ENCODE data around the gene KCNK13.
"Not testable (repeated sequence)": the region's sequence is repeated elsewhere in the genome, so short reads cannot be mapped to it uniquely, and the experiment has no call there.

The KCNK13 gene

DNA sequence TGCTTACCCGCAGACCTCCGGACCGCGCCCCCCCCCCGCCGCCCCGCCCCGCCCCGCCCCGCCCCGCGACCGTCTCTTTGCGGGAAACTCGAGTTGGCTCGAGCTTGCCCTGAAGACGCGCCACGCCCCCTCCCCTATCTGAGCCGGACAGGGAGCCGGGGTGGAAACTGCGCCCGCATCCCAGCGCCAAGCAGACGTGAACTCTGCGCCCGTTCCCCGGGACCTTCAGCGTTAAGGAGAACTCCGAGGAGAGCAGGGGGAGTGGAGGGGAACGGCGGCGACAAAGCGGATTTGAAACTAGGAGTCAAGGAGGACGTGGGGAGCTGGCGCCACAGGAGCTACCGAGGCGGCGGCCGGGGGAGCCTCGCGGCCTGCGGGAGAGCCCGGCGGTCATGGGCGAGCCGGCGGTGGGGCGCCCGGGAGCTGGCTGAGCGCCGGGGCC, at the start of gene KCNK13:
Gene KCNK13, plus strand, starts transcription at position 310 of the 442 bp plus-strand sequence. CDS start 212 bp downstream, outside the sequence.
- Histone ChIP-seq H3K4me2 (peak within 1 kb of the TSS; percentile 72 to 98 (median 84)), H3K9ac (peak within 1 kb of the TSS in 6 of 11 experiments; percentile 24 to 90 (median 80); a peak in 13 of 22 replicates)

DNA sequence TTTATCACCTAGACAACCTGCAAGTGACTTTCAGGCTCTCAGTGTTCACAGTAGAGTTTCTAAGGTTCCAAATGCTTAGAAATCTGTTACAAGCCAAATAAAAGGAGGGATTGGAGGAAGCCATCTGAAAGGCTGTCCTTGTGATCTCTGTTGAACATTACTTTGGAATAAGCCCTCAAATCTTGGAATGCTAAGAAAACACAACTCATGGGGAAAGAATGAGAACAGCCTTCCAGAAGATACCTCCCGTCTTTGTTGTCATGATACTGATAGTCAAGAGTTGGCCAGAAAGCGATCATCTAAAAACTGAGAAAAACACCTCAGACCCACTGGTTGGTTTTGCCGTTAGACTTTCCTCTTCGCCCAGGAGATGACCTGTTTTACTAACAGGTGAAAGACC, 44.4 kb upstream of the KCNK13 start:
- peaks cover 0 to 6% (median 3%) of the 10 kb centered on the region in 10 experiments; a peak in 3 of 20 replicates for H3K4me1 ChIP-seq
- no peak for TF ChIP-seq Cebpa-rat (IDR thresholded peaks at IDR 0.05)
- no peak overlapping the region for H3K27ac ChIP-seq
- no peak overlapping the region for H3K4me3 ChIP-seq
- H4K20me1 ChIP-seq: no peaks in the 10 kb centered on the region; a peak in 1 of 22 replicates
- peaks cover 85 to 96% (median 95%) of the 10 kb centered on the region in 11 experiments for H3K36me3 ChIP-seq
- no peak overlapping the region for H3K9ac ChIP-seq
- H3K27me3 ChIP-seq: no peaks in the 10 kb centered on the region
- H3K9me3 ChIP-seq (replicated peaks in 1 of 11): peaks cover 13 to 37% (median 21%) of the 10 kb centered on the region in 11 experiments
- no peak overlapping the region for H3K4me2 ChIP-seq

More for the DNA sequence above, at the start of gene KCNK13:
- peaks cover 0 to 26% (median 0%) of the 10 kb centered on the region in 11 experiments; a peak in 6 of 22 replicates for H4K20me1 ChIP-seq
- H3K4me3 ChIP-seq: peak within 1 kb of the TSS; percentile 53 to 90 (median 62)
- H3K9me3 ChIP-seq (replicated peaks in 1 of 11): peaks cover 35 to 64% (median 44%) of the 10 kb centered on the region in 11 experiments
- H3K27me3 ChIP-seq: peaks cover 11 to 76% (median 70%) of the 10 kb centered on the region in 11 experiments; a peak in 21 of 22 replicates
- H3K27ac ChIP-seq: peak within 1 kb of the TSS in 6 of 11 experiments; percentile 39 to 89 (median 76); a peak in 11 of 22 replicates
- H3K4me1 ChIP-seq: peaks cover 0 to 83% (median 24%) of the 10 kb centered on the region in 10 experiments; a peak in 17 of 20 replicates
- no peak for TF ChIP-seq Cebpa-rat (IDR thresholded peaks at IDR 0.05)
- H3K36me3 ChIP-seq: peaks cover 0 to 61% (median 0%) of the 10 kb centered on the region in 11 experiments; a peak in 8 of 22 replicates

DNA sequence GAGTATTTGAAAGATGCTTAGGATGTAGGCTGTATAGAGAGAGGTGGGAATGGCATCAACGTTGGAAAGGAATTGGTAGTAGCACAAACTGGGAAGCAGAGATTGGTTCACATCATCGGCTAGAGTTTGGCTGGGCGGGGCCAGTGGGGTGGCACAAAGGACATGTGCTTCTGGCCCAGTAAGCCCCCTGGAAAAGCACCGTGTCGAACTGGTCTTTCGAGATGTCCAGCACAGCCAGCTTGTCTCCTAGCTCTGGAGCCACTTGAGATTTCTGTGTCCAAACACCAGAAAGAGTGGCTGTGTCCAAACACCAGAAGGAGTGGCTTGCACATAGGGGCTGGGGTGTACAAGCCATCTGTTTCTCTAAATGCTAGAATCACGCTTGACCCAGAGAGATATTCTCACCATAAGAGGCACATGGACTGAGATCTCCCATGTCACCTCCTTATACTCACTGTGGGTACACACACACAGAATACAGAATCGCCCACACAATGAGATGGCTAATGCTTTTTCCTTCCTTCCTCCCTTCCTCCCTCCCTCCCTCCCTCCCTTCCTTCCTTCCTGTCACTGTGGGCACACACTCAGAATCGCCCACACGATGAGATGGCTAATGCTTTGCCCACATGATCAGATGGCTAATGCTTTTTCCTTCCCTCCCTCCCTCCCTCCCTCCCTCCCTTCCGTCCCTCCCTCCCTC, 41.8 kb upstream of the KCNK13 start:
- no peak overlapping the region for H3K4me3 ChIP-seq
- no peaks in the 10 kb centered on the region for H3K27me3 ChIP-seq
- peak overlapping the region in 1 of 11 experiments; percentile 18; a peak in 1 of 22 replicates for H3K27ac ChIP-seq
- peaks cover 0 to 6% (median 3%) of the 10 kb centered on the region in 10 experiments; a peak in 3 of 20 replicates for H3K4me1 ChIP-seq
- TF ChIP-seq Cebpa-rat (IDR thresholded peaks at IDR 0.05): no peak
- H3K36me3 ChIP-seq: peaks cover 86 to 96% (median 95%) of the 10 kb centered on the region in 11 experiments
- H3K4me2 ChIP-seq: no peak overlapping the region; a peak in 1 of 22 replicates
- H4K20me1 ChIP-seq: no peaks in the 10 kb centered on the region; a peak in 1 of 22 replicates
- H3K9me3 ChIP-seq (replicated peaks in 1 of 11): peaks cover 0 to 23% (median 10%) of the 10 kb centered on the region in 11 experiments; a peak in 15 of 22 replicates
- no peak overlapping the region for H3K9ac ChIP-seq

DNA sequence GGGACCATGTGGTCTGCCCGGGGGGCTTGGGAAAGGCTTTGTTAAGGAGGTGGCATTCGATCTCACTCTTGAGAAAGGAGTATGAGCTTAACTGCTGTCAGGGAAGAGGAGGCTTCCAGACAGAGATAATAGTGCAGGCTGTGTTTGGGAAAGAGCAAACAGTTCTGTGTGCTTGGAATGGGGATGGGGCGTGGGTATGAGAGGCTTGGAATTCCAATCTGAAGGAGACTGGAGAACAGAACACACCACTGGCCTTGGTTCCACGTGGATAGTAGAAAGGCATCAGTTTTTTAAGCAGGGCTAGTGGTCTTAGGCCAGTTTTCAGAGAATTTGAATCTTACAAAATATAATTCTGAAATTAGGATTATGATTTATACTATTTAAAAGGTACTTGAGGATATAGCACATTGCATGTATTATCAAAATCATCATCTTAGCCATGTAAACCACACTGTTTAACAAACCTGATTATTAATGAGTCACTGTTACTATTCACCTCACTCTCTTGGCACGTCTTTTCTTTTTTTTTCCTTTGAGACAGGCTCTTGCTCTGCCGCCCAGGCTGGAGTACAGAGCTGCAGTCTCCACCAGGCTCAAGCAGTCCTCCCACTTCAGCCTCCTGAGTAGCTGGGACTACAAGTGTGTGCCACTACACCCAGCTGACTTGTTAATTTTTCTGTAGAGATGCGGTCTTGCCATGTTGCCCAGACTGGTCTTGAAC, 38.5 kb upstream of the KCNK13 start:
- no peak for TF ChIP-seq Cebpa-rat (IDR thresholded peaks at IDR 0.05)
- H3K36me3 ChIP-seq: peaks cover 78 to 92% (median 90%) of the 10 kb centered on the region in 11 experiments

DNA sequence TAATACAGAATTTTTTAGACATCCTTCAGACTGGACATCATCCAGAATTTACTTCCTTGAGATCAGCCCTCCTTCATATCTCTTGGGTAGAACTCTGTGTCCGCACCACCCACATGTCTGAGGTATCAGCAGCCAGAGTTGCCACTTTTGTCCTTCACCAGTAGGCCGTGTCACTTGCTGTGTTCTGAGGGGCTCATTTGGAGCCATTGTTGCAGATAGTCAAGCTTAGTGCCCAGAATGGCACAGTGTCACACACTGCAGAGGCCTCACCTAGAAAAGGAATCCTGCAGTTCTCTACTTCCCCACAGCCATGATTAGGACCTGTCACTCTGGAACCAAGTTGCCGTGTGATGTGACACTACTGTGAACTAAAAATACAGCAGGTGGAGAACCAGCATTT, 36.9 kb upstream of the KCNK13 start:
- Histone ChIP-seq H3K4me2 (no peak overlapping the region), H3K4me3 (no peak overlapping the region), H3K36me3 (peaks cover 73 to 92% (median 89%) of the 10 kb centered on the region in 11 experiments), H3K27ac (no peak overlapping the region), H3K4me1 (peaks cover 0 to 2% (median 1%) of the 10 kb centered on the region in 10 experiments; a peak in 3 of 20 replicates), H4K20me1 (no peaks in the 10 kb centered on the region; a peak in 1 of 22 replicates), H3K27me3 (no peaks in the 10 kb centered on the region), H3K9ac (no peak overlapping the region), H3K9me3 (replicated peaks in 1 of 11) (peaks cover 0 to 13% (median 2%) of the 10 kb centered on the region in 11 experiments; a peak in 13 of 22 replicates)
- TF ChIP-seq Cebpa-rat (IDR thresholded peaks at IDR 0.05): no peak

More for the DNA sequence above, 38.5 kb upstream of the KCNK13 start:
- no peaks in the 10 kb centered on the region; a peak in 1 of 22 replicates for H4K20me1 ChIP-seq
- no peak overlapping the region for H3K9ac ChIP-seq
- no peak overlapping the region for H3K27ac ChIP-seq
- H3K4me3 ChIP-seq: no peak overlapping the region
- H3K4me1 ChIP-seq: peaks cover 0 to 6% (median 3%) of the 10 kb centered on the region in 10 experiments; a peak in 3 of 20 replicates
- no peak overlapping the region for H3K4me2 ChIP-seq
- H3K9me3 ChIP-seq (replicated peaks in 1 of 11): peaks cover 0 to 29% (median 10%) of the 10 kb centered on the region in 11 experiments; a peak in 15 of 22 replicates
- H3K27me3 ChIP-seq: no peaks in the 10 kb centered on the region

DNA sequence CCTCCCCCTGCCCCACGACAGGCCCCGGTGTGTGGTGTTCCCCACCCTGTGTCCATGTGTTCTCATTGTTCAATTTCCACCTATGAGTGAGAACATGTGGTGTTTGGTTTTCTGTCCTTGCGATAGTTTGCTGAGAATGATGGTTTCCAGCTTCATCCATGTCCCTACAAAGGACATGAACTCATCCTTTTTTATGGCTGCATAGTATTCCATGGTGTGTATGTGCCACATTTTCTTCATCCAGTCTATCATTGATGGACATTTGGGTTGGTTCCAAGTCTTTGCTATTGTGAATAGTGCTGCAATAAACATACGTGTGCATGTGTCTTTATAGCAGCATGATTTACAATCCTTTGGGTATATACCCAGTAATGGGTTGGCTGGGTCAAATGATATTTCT, 35.2 kb upstream of the KCNK13 start:
- H3K36me3 ChIP-seq: peaks cover 72 to 94% (median 90%) of the 10 kb centered on the region in 11 experiments
- not testable (repeated sequence) for H3K4me3 ChIP-seq; H3K4me2 ChIP-seq; H3K4me1 ChIP-seq; H3K27ac ChIP-seq; H3K9me3 ChIP-seq (replicated peaks in 1 of 11); H3K9ac ChIP-seq; H4K20me1 ChIP-seq; H3K27me3 ChIP-seq

DNA sequence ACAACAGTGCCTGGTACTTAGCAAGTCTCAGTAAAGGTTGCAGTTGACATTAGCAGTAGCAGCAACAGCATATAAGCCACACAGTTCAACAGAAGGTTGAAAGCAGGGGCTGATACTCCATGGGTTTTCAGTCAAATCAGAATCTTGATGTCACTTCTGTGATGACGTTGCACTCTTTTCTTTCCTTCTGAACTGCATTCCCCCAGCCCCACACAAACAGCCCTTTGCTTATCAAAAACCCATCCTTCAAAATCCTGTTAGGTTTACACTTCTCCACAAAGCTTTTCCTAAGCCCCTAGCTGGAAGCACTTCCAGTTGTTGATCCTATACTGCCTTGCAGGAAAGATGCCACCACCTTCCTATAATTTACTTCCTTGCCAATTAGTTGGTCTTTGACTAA, 34.0 kb upstream of the KCNK13 start:
- no peak overlapping the region for H3K27ac ChIP-seq
- peaks cover 0 to 7% (median 0%) of the 10 kb centered on the region in 11 experiments; a peak in 4 of 22 replicates for H3K9me3 ChIP-seq (replicated peaks in 1 of 11)
- no peak overlapping the region for H3K9ac ChIP-seq
- H4K20me1 ChIP-seq: no peaks in the 10 kb centered on the region; a peak in 1 of 22 replicates
- no peak overlapping the region for H3K4me3 ChIP-seq
- no peak for TF ChIP-seq Cebpa-rat (IDR thresholded peaks at IDR 0.05)
- no peaks in the 10 kb centered on the region for H3K4me1 ChIP-seq
- no peaks in the 10 kb centered on the region for H3K27me3 ChIP-seq
- no peak overlapping the region for H3K4me2 ChIP-seq
- H3K36me3 ChIP-seq: peaks cover 71 to 94% (median 90%) of the 10 kb centered on the region in 11 experiments

DNA sequence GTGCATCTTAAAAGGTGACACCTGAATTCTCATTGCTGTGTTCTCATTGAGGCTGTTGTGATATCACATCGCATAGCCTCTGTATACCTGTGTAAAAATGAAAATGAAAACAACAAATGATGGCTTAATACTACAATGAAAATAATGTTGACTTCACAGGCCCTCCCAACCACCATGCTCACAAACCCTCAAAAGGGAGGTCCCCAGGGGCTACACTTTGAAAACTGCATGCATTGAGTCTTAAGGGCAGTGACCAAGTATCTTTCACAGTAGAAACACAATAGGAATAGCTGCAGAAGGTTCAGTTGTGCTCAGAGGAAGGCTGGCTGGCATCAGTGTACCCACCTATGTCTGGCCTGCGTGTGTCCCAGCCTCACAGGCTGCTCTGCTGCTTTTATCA, 27.6 kb upstream of the KCNK13 start:
- Histone ChIP-seq H3K36me3 (peaks cover 71 to 98% (median 96%) of the 10 kb centered on the region in 11 experiments), H3K4me3 (no peak overlapping the region), H3K4me1 (no peaks in the 10 kb centered on the region)

More for the DNA sequence above, 27.6 kb upstream of the KCNK13 start:
- Histone ChIP-seq H3K27me3 (no peaks in the 10 kb centered on the region), H3K4me2 (no peak overlapping the region), H3K9ac (no peak overlapping the region), H3K9me3 (replicated peaks in 1 of 11) (peaks cover 0 to 11% (median 3%) of the 10 kb centered on the region in 11 experiments; a peak in 3 of 22 replicates), H4K20me1 (no peaks in the 10 kb centered on the region; a peak in 1 of 22 replicates), H3K27ac (no peak overlapping the region)
- no peak for TF ChIP-seq Cebpa-rat (IDR thresholded peaks at IDR 0.05)
